ENCODE measurements around the gene MAPRE2.
"Not testable (repeated sequence)": the region's sequence is repeated elsewhere in the genome, so short reads cannot be mapped to it uniquely, and the experiment has no call there.

The MAPRE2 gene

DNA sequence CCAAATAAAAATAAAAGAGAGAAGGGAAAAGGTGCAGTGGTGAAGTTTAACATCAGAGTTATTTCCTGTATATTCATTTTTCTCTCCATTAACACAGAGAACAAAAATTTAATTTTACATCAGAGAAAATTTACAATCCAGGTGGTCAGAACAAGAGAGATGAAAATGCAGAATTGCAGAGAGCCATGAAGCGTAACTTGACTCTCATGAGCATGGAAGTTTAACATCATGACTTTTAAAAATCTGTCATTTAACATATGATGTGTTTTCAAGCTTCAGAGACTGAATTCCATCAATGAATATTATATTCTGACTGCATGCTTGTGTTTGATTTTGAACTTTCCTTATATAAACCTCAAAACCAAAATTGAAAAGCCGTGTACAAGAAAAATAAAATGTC, 120.3 kb downstream of the MAPRE2 start:
- DNase-seq (ENCODE audit: low spot score) = no peak
- TF ChIP-seq, protein P1, sequence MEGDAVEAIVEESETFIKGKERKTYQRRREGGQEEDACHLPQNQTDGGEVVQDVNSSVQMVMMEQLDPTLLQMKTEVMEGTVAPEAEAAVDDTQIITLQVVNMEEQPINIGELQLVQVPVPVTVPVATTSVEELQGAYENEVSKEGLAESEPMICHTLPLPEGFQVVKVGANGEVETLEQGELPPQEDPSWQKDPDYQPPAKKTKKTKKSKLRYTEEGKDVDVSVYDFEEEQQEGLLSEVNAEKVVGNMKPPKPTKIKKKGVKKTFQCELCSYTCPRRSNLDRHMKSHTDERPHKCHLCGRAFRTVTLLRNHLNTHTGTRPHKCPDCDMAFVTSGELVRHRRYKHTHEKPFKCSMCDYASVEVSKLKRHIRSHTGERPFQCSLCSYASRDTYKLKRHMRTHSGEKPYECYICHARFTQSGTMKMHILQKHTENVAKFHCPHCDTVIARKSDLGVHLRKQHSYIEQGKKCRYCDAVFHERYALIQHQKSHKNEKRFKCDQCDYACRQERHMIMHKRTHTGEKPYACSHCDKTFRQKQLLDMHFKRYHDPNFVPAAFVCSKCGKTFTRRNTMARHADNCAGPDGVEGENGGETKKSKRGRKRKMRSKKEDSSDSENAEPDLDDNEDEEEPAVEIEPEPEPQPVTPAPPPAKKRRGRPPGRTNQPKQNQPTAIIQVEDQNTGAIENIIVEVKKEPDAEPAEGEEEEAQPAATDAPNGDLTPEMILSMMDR (IDR thresholded peaks at IDR 0.05; ENCODE audit: extremely low read depth, missing control alignments) = no peak

DNA sequence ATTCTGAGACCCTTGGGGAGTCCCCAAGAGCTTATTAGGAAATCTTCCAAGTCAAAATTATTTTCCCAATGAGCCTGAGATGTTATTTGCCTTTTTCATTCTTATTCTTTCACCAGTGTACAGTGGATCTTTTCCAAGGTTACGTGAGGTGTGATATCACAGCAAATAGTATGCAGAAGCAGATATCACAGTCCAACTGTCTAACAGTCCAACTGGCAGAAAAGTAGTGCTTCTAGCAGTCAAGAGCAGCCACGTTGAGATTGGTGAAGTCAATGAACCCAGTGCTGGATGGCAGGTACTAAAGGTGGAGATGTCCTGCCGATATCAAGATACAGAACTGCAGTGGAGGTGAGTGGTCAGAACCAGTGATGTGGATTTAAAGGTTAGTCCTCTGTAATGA, 120.7 kb downstream of the MAPRE2 start:
- TF ChIP-seq, protein P1 (IDR thresholded peaks at IDR 0.05; ENCODE audit: extremely low read depth, missing control alignments) = no peak

DNA sequence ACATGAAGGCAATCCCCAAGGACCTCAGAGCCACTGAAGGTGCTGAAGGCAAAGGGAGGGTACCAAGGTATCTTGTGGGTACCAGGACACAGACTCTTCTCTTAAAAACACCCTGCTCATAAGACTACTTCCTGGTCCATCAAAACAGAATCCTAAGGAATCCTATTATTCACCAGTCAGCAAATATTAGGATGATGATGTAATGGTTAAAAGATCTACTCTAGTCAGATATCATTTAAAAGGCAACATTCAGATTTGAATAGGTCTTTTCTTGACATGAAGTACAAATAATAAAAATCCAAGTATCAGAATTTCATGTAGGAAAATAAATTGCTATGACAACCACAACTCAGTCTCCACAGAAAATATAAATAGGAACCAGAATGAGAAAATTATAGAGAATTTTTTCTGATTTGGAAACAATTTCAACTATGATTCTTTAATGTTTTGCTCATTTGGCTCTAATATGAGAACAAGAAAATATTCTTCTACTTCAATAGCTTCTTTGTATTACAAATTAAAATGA, 121.9 kb downstream of the MAPRE2 start:
- no peak for DNase-seq (ENCODE audit: low spot score)
- TF ChIP-seq, protein P1 (IDR thresholded peaks at IDR 0.05; ENCODE audit: extremely low read depth, missing control alignments) = no peak

More for the DNA sequence above, 120.7 kb downstream of the MAPRE2 start:
- DNase-seq (ENCODE audit: low spot score) = no peak

DNA sequence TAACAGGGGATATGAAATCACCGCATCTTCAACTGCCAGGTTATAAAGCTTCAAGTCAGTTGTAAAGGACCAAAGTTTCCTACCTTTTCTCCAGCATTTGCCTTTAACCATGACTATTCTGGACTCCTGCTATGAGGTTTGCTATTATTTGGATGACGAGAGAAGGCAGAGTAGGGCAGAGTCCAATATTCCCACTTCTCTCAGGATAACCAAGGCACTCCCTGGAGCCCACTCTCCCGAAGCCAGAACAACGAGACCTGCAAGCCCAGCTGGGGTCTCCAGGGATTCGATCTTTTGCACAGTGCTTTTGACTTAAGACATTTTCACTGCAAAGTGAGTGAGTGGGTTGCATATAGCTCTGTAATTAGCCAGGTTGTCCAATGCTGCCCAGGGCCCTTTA, 122.5 kb downstream of the MAPRE2 start:
- TF ChIP-seq, protein P1 (IDR thresholded peaks at IDR 0.05; ENCODE audit: extremely low read depth, missing control alignments) = no peak
- no peak for DNase-seq (ENCODE audit: low spot score)

DNA sequence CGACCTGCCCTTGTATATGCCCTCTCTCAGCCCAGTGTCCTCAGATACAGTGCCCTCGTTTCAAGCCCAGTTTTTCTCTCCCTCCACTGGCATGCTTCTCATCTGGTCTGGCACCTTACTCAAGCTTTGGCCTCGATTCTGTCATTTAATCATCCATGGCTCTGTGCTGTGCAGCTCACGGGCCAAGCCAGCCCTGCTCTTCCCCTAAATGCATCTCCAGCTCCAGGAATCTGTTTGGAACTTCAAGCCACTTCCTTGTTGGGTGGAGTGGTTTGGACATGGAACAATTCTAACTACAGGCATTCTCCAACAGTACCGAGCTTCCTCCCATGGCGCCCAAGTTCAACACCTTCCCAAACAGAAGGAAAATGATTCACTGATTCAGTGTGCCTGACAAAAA, 122.9 kb downstream of the MAPRE2 start:
- no peak for DNase-seq (ENCODE audit: low spot score)
- TF ChIP-seq, protein P1 (IDR thresholded peaks at IDR 0.05; ENCODE audit: extremely low read depth, missing control alignments) = no peak

DNA sequence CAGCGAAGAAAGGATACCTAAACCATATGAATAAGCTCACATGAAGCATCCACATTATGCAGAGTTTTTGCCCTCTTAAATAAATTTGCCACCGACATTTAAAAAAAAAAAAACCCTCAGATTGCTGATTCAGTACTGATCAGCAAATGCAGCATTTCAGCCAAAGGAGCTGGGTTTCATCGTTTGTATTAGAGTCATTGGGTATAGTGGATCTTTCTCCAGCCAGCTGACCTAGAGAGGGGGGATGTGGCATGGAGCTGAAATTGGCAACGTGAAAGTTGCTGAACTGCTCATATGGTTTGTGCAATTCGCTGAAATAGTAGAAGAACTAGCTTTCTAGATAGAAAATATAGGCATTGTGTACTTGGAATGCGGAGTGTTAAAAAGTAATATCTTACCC, 126.1 kb downstream of the MAPRE2 start:
- TF ChIP-seq, protein P1 (IDR thresholded peaks at IDR 0.05; ENCODE audit: extremely low read depth, missing control alignments) = no peak
- no peak for DNase-seq (ENCODE audit: low spot score)

DNA sequence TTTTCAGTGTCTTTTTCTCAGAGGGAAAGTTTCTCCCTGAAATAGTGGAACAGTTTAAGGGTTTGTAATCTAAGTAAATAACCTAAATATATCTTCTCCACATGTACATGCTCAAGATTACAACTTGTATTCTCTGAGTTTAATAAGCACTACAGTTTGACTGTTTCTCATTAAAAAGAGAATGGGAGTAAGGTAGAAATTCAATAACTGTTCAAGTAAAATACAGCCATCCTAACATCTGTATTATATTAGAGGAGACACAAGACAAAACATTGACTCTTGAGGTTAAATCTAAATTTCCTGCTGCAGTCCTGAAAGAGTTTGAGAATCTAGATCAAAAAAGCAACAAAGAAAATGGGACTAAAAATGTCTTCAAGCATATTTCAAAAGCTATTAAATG, 126.6 kb downstream of the MAPRE2 start:
- DNase-seq (ENCODE audit: low spot score) = no peak

DNA sequence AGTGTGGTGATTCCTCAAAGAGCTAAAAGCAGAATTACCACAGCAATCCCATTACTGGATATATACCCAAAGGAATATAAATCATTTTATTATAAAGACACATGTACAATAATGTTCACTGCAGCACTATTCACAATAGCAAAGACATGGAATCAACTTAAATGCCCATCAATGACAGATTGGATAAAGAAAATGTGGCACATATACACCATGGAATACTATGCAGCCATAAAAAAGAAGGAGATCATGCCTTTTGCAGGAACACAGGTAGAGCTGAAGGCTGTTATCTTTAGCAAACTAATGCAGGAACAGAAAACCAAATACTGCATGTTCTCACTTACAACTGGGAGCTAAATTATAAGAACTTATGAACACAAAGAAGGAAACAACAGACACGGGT, 129.1 kb downstream of the MAPRE2 start:
- DNase-seq (ENCODE audit: low spot score) = not testable (repeated sequence)

More for the DNA sequence above, 126.6 kb downstream of the MAPRE2 start:
- TF ChIP-seq, protein P1 (IDR thresholded peaks at IDR 0.05; ENCODE audit: extremely low read depth, missing control alignments) = no peak

All from GM20000 (cell line).